ENCODE measurements around the gene TCF12.
A peak's percentile ranks its signal among the peaks of the same experiment; 100 is the strongest.

TCF12 gene

DNA sequence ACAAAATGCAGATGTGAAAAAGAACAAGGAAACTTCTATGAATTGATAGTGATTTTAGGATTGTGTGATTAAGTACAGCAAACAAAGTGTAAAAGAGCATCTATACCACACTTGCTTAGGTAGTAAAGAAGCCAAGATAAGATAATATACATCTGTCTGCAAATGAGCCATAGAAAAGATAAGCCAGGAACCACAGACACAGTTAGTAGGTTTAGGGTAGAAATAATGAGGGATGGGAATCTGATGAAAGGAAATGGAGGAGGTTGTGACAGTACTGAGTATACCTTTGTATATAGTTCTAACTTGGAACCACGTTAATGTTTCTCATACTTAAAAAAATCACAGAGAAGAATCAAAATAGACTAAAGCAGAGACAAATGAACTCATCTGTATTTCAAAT is 54.0 kb downstream of the TCF12 start:
- H3K4me3 ChIP-seq (ENCODE audit: low read length): no peak overlapping the region
- no peak for DNase-seq (ENCODE audit: low read depth)
- TF ChIP-seq, protein P1, sequence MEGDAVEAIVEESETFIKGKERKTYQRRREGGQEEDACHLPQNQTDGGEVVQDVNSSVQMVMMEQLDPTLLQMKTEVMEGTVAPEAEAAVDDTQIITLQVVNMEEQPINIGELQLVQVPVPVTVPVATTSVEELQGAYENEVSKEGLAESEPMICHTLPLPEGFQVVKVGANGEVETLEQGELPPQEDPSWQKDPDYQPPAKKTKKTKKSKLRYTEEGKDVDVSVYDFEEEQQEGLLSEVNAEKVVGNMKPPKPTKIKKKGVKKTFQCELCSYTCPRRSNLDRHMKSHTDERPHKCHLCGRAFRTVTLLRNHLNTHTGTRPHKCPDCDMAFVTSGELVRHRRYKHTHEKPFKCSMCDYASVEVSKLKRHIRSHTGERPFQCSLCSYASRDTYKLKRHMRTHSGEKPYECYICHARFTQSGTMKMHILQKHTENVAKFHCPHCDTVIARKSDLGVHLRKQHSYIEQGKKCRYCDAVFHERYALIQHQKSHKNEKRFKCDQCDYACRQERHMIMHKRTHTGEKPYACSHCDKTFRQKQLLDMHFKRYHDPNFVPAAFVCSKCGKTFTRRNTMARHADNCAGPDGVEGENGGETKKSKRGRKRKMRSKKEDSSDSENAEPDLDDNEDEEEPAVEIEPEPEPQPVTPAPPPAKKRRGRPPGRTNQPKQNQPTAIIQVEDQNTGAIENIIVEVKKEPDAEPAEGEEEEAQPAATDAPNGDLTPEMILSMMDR (conservative IDR thresholded peaks at IDR 0.05; ENCODE audit: low read length): no peak

DNA sequence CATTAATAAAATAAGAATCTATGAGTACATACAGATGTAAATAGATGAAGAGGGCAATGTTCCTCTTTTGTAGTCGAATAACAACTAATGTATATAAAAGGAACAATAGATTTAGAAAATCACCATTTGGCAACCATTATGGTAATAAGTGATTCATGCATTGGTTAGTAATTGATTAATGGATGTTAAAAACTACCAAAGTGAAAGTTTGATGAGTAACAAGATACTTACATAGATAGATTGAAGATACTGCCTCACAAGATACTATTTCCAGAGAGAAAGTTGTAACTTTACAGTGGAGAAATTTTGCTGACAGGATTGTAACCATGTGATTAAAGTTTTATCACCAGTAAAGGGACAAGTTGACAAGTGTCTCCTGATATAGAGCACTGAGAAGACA is 55.0 kb downstream of the TCF12 start:
- H3K4me3 ChIP-seq (ENCODE audit: low read length): no peak overlapping the region
- DNase-seq (ENCODE audit: low read depth): no peak
- TF ChIP-seq, protein P1 (conservative IDR thresholded peaks at IDR 0.05; ENCODE audit: low read length): no peak

DNA sequence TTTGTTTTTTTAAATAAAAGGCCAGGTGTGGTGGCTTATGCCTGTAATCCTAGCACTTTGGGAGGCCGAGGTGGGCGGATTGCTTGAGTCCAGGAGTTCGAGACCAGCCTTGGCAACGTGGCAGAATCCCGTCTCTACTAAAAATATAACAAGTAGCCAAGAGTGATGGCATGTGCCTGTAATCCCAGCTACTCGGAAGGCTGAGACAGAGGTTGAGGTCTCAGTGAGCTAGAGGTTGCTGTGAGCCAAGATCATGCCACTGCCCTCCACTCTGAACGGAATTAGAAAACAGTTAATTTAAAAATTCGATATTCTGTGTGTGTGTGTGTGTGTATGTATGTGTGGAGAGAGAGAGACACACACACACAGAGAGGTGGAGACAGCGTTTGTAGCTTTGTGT is 58.8 kb downstream of the TCF12 start:
- TF ChIP-seq, protein P1 (conservative IDR thresholded peaks at IDR 0.05; ENCODE audit: low read length): no peak
- no peak overlapping the region for H3K4me3 ChIP-seq (ENCODE audit: low read length)
- DNase-seq (ENCODE audit: low read depth): no peak

DNA sequence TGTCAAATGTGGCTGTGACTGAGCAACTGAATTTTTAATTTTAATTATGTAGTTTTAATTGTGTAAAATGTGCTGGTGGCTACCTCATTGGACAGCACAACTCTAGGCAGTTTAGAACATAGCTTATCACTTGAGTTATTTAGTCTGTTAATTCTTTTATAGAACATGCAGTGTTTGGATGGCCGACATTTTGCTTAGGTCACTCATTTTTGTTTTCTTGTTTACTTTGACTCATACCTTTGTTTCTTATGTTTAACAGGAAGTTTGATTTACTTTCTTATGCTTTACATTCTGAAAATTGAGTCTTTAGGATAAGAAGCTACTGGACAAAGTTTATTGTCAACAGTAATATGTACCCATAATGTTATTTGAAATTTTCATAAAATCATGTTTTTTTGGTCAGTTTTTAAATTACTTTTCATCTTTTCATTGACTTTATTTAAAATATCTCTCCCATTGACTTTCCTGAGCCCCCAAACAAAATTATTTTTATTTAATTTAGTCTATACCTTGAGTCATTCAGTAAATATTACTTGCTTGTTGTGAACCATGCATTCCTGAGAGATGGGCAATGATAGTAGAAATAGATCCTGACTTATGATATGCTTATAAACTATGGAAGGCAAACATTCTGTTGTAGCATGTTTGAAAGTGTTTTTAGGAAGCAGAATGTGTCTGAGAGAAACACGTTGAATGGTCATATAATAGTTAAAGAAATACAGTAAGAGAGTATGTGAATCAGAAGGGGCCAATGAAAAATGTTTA is 60.6 kb downstream of the TCF12 start:
- TF ChIP-seq, protein P1 (conservative IDR thresholded peaks at IDR 0.05; ENCODE audit: low read length): no peak
- peak; percentile 51 for DNase-seq (ENCODE audit: low read depth)
- H3K4me3 ChIP-seq (ENCODE audit: low read length): no peak overlapping the region

DNA sequence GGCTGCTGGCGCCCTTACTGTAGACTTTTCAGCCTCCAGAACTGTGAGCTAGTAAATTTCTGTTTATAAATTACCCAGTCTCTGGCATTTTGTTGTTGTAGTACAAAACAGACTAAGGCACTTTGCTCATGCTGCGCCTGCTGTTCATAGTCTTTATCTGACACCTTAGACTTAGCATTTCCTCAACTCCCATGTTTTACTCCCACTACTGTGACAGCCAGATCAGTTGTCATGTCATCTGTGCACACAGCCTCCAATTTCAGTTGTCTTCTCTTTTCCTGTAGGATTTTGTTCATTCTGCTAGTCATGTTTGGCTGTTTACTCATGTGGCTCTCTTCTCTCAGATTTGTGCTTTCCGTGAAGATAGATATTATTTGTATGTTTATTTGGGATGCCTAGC is 62.0 kb downstream of the TCF12 start:
- TF ChIP-seq, protein P1 (conservative IDR thresholded peaks at IDR 0.05; ENCODE audit: low read length): no peak
- DNase-seq (ENCODE audit: low read depth): no peak

DNA sequence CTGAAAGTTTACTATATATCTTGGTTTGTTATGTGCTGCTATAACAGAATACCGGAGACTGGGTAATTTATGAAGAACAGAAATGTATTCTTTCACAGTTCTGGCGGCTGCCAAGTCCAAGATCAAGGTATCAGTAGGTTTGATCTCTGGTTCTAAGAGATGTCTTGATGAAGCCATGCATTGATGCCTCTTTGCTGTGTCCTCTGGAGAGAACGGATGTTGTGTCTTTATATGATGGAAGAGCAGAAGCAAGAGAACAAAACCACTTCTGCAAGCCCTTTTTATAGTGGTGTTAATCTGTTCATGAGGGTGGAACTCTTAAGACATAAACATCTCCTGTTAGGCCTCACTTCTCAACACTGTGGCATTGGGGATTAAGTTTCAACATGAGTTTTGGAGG is 62.7 kb downstream of the TCF12 start:
- TF ChIP-seq, protein P1 (conservative IDR thresholded peaks at IDR 0.05; ENCODE audit: low read length): no peak
- no peak overlapping the region for H3K4me3 ChIP-seq (ENCODE audit: low read length)
- DNase-seq (ENCODE audit: low read depth): no peak

More for the DNA sequence above, 62.0 kb downstream of the TCF12 start:
- H3K4me3 ChIP-seq (ENCODE audit: low read length): no peak overlapping the region

DNA sequence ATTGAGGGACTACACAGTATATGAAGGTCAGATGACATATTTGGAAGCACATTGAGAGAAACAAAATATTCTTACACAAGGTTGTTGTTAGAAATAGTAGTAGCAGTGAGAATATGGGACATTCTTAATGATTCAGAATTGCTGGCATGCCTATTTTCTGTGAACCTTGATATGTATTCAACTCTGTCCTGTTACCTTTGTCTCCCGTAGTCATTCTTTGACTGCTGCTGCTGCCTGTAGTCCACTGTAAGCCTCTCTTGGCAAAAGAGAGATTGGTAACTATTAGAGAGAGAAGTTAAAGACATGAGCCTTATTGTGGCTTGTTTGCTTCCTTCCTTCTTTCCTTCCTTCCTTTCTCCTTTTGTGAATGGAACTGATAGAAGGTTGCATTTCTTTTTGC is 64.5 kb downstream of the TCF12 start:
- TF ChIP-seq, protein P1 (conservative IDR thresholded peaks at IDR 0.05; ENCODE audit: low read length): no peak
- DNase-seq (ENCODE audit: low read depth): no peak
- no peak overlapping the region for H3K4me3 ChIP-seq (ENCODE audit: low read length)
